Measurements from ENCODE around the gene LRP6. TPM values are rescaled to one million over a fixed set of nuclear protein-coding genes. Genes with fewer than 3 reads are reported as not detected.
"Not testable (repeated sequence)": the region's sequence is repeated elsewhere in the genome, so short reads cannot be mapped to it uniquely, and the experiment has no call there.

The LRP6 gene
- total RNA-seq, result under 1 TPM in 1 of 2 experiments, not detected in 1; 0.28 TPM

GRCh38 chr12:12266873-12267741, at the start of gene LRP6:
Gene LRP6 (minus strand): TSS chr12:12267044. CDS start chr12:12266735, 309 bp downstream.
- peaks cover 65% of the 10 kb centered on the region for H3K27me3 Mint-ChIP-seq
- no peaks in the 10 kb centered on the region for H3K36me3 Mint-ChIP-seq
- H3K4me1 Mint-ChIP-seq, result peaks cover 11% of the 10 kb centered on the region
- ATAC-seq, result peak; percentile 77
- peak within 1 kb of the TSS; percentile 22 for H3K27ac Mint-ChIP-seq
- peak within 1 kb of the TSS; percentile 61 for H3K4me3 Mint-ChIP-seq
- CTCF ChIA-PET, result interaction anchor here (0.7 to 1.3 kb wide), 2 partner anchors 60 to 686 kb away, joined by 3 read pairs; no protein-coding TSS in a partner anchor
- H3K9me3 Mint-ChIP-seq (ENCODE audit: low read depth), result no peaks in the 10 kb centered on the region
- peak; percentile 45 for DNase-seq

GRCh38 chr12:12315838-12316237, 49.0 kb upstream of the LRP6 start:
- ATAC-seq, result no peak
- no peak for DNase-seq
- Mint-ChIP-seq H3K9me3 (ENCODE audit: low read depth) (no peaks in the 10 kb centered on the region), H3K27me3 (peaks cover 20% of the 10 kb centered on the region), H3K27ac (no peak overlapping the region), H3K4me3 (no peak overlapping the region), H3K4me1 (peaks cover 3% of the 10 kb centered on the region), H3K36me3 (no peaks in the 10 kb centered on the region)
- CTCF ChIA-PET, result interaction anchor here (0.6 kb wide), 2 partner anchors 13 to 292 kb away, joined by 3 to 4 read pairs; no protein-coding TSS in a partner anchor

- DNase-seq; H3K9me3 Mint-ChIP-seq (ENCODE audit: low read depth): not testable (repeated sequence)
These were observed 43.9 kb upstream of the LRP6 start for GRCh38 chr12:12310695-12311094.

GRCh38 chr12:12305568-12306300, 38.9 kb upstream of the LRP6 start:
- ATAC-seq (no peak), DNase-seq (no peak)
- no peaks in the 10 kb centered on the region for H3K36me3 Mint-ChIP-seq
- H3K27ac Mint-ChIP-seq, result no peak overlapping the region
- peaks cover 9% of the 10 kb centered on the region for H3K4me1 Mint-ChIP-seq
- H3K9me3 Mint-ChIP-seq (ENCODE audit: low read depth), result no peaks in the 10 kb centered on the region
- peaks cover 25% of the 10 kb centered on the region for H3K27me3 Mint-ChIP-seq
- no peak overlapping the region for H3K4me3 Mint-ChIP-seq
- CTCF ChIA-PET, result interaction anchor here (0.5 kb wide), 1 partner anchor 651 kb away, joined by 3 read pairs; no protein-coding TSS in a partner anchor

More at GRCh38 chr12:12310695-12311094, 43.9 kb upstream of the LRP6 start:
- H3K36me3 Mint-ChIP-seq, ATAC-seq, H3K4me1 Mint-ChIP-seq, H3K4me3 Mint-ChIP-seq, H3K27ac Mint-ChIP-seq, CTCF ChIA-PET: not testable (repeated sequence)
- peaks cover 23% of the 10 kb centered on the region for H3K27me3 Mint-ChIP-seq

GRCh38 chr12:12302976-12303375, 36.1 kb upstream of the LRP6 start:
- CTCF ChIA-PET, result no interaction called here
- no peak overlapping the region for H3K27ac Mint-ChIP-seq
- no peak for ATAC-seq
- H3K4me1 Mint-ChIP-seq, result peaks cover 9% of the 10 kb centered on the region
- no peak for DNase-seq
- H3K9me3 Mint-ChIP-seq (ENCODE audit: low read depth), result no peaks in the 10 kb centered on the region
- peaks cover 25% of the 10 kb centered on the region for H3K27me3 Mint-ChIP-seq
- no peak overlapping the region for H3K4me3 Mint-ChIP-seq
- H3K36me3 Mint-ChIP-seq, result no peaks in the 10 kb centered on the region

GRCh38 chr12:12301122-12301521, 34.3 kb upstream of the LRP6 start:
- no peaks in the 10 kb centered on the region for H3K9me3 Mint-ChIP-seq (ENCODE audit: low read depth)
- peaks cover 16% of the 10 kb centered on the region for H3K27me3 Mint-ChIP-seq
- no peak overlapping the region for H3K27ac Mint-ChIP-seq
- peaks cover 8% of the 10 kb centered on the region for H3K4me1 Mint-ChIP-seq
- no peak for ATAC-seq
- no peaks in the 10 kb centered on the region for H3K36me3 Mint-ChIP-seq
- H3K4me3 Mint-ChIP-seq, result no peak overlapping the region
- no peak for DNase-seq
- CTCF ChIA-PET, result no interaction called here

GRCh38 chr12:12297201-12297830, 30.5 kb upstream of the LRP6 start:
- Mint-ChIP-seq H3K9me3 (ENCODE audit: low read depth) (no peaks in the 10 kb centered on the region), H3K4me1 (no peaks in the 10 kb centered on the region), H3K4me3 (no peak overlapping the region), H3K27ac (no peak overlapping the region), H3K27me3 (peaks cover 24% of the 10 kb centered on the region), H3K36me3 (no peaks in the 10 kb centered on the region)
- CTCF ChIA-PET, result no interaction called here
- DNase-seq (no peak), ATAC-seq (no peak)

- H3K27ac Mint-ChIP-seq, result no peak overlapping the region
- no peak for DNase-seq
- H3K4me1 Mint-ChIP-seq, result no peaks in the 10 kb centered on the region
- H3K9me3 Mint-ChIP-seq (ENCODE audit: low read depth), result no peaks in the 10 kb centered on the region
- CTCF ChIA-PET, result no interaction called here
- no peak for ATAC-seq
- H3K27me3 Mint-ChIP-seq, result peaks cover 24% of the 10 kb centered on the region
- H3K4me3 Mint-ChIP-seq, result no peak overlapping the region
- H3K36me3 Mint-ChIP-seq, result no peaks in the 10 kb centered on the region
These were observed 27.6 kb upstream of the LRP6 start for GRCh38 chr12:12294215-12295005.

GRCh38 chr12:12290206-12290605, 23.4 kb upstream of the LRP6 start:
- Mint-ChIP-seq H3K36me3 (no peaks in the 10 kb centered on the region), H3K4me3 (no peak overlapping the region), H3K4me1 (no peaks in the 10 kb centered on the region), H3K27me3 (peaks cover 25% of the 10 kb centered on the region), H3K9me3 (ENCODE audit: low read depth) (no peaks in the 10 kb centered on the region), H3K27ac (no peak overlapping the region)
- CTCF ChIA-PET, result no interaction called here
- ATAC-seq (no peak), DNase-seq (no peak)

GRCh38 chr12:12286441-12286840, 19.6 kb upstream of the LRP6 start:
- no peak overlapping the region for H3K4me3 Mint-ChIP-seq
- no peaks in the 10 kb centered on the region for H3K9me3 Mint-ChIP-seq (ENCODE audit: low read depth)
- H3K27me3 Mint-ChIP-seq, result peaks cover 32% of the 10 kb centered on the region
- H3K36me3 Mint-ChIP-seq, result no peaks in the 10 kb centered on the region
- ATAC-seq (no peak), DNase-seq (no peak)
- no peaks in the 10 kb centered on the region for H3K4me1 Mint-ChIP-seq
- CTCF ChIA-PET, result no interaction called here
- no peak overlapping the region for H3K27ac Mint-ChIP-seq

- Mint-ChIP-seq H3K27ac (no peak overlapping the region), H3K27me3 (peaks cover 44% of the 10 kb centered on the region), H3K4me1 (no peaks in the 10 kb centered on the region), H3K9me3 (ENCODE audit: low read depth) (no peaks in the 10 kb centered on the region), H3K4me3 (no peak overlapping the region), H3K36me3 (peaks cover under 1% of the 10 kb centered on the region)
- no peak for ATAC-seq
- CTCF ChIA-PET, result no interaction called here
- no peak for DNase-seq
These were observed 16.0 kb upstream of the LRP6 start for GRCh38 chr12:12282761-12283425.

- no peak for DNase-seq
- peaks cover 46% of the 10 kb centered on the region for H3K27me3 Mint-ChIP-seq
- no peak for ATAC-seq
- H3K36me3 Mint-ChIP-seq, result peaks cover 2% of the 10 kb centered on the region
- CTCF ChIA-PET, result no interaction called here
- H3K4me1 Mint-ChIP-seq, result no peaks in the 10 kb centered on the region
- no peaks in the 10 kb centered on the region for H3K9me3 Mint-ChIP-seq (ENCODE audit: low read depth)
- no peak overlapping the region for H3K27ac Mint-ChIP-seq
- no peak overlapping the region for H3K4me3 Mint-ChIP-seq
These were observed 15.4 kb upstream of the LRP6 start for GRCh38 chr12:12282202-12282601.
